WTC11 (cell line): ENCODE results near the gene ACOT13. TPM values are rescaled to one million over a fixed set of nuclear protein-coding genes. Genes with fewer than 3 reads are reported as not detected.
A peak's percentile ranks its signal among the peaks of the same experiment; 100 is the strongest.
"Not testable (repeated sequence)": the region's sequence is repeated elsewhere in the genome, so short reads cannot be mapped to it uniquely, and the experiment has no call there.

Source experiments
- ATAC-seq: fragments of 200-7000 bp; cut with Tn5 transposase; 2 replicates; pipeline ENCODE4 v1.10.0; 2021; ENCODE audit warnings: mild to moderate bottlenecking, moderate library complexity
- CTCF ChIA-PET: fragments of 300-600 bp; sonication (Branson Sonifier 250); formaldehyde crosslinking; loops from one replicate; lab custom pipeline; 2021; ENCODE audit warnings: antibody characterized with exemption; lab: Charles Lee
- POLR2A ChIA-PET: fragments of 350-600 bp; sonication (Branson Sonifier 250); formaldehyde crosslinking; loops from one replicate; lab custom pipeline; 2021; ENCODE audit warnings: antibody characterized with exemption; lab: Charles Lee
- DNase-seq: peaks from one replicate; pipeline ENCODE4 v3.0.0; 2021; ENCODE audit warnings: low spot score
- H3K27ac Mint-ChIP-seq: 2 replicates; pipeline ENCODE4 v1.8.0; 2021; ENCODE audit warnings: mixed read lengths
- H3K27me3 Mint-ChIP-seq: 2 replicates; pipeline ENCODE4 v1.8.0; 2021; ENCODE audit warnings: low read depth, mild to moderate bottlenecking, moderate library complexity, mixed read lengths
- H3K36me3 Mint-ChIP-seq: 2 replicates; pipeline ENCODE4 v1.8.0; 2021; ENCODE audit warnings: mixed read lengths
- H3K4me1 Mint-ChIP-seq: 2 replicates; pipeline ENCODE4 v1.8.0; 2022; ENCODE audit warnings: mixed read lengths
- H3K4me3 Mint-ChIP-seq: 2 replicates; pipeline ENCODE4 v1.8.0; 2021; ENCODE audit warnings: mild to moderate bottlenecking, moderate library complexity, mixed read lengths
- H3K9me3 Mint-ChIP-seq: 2 replicates; pipeline ENCODE4 v1.8.0; 2021; ENCODE audit warnings: mixed read lengths
- FOXP1 ChIP-seq: sonication (generic); formaldehyde crosslinking; IDR thresholded peaks from 2 replicates; pipeline ENCODE4 v1.8.0; 2022; ENCODE audit warnings: missing genetic modification reagents, mild to moderate bottlenecking, moderate library complexity, borderline replicate concordance
- NFYB ChIP-seq: sonication (generic); formaldehyde crosslinking; conservative IDR thresholded peaks from 2 replicates; pipeline ENCODE4 v1.8.0; 2022; ENCODE audit warnings: low read depth, missing genetic modification reagents
- RELA ChIP-seq: sonication (generic); formaldehyde crosslinking; IDR thresholded peaks from 2 replicates; pipeline ENCODE4 v1.8.1; 2022; ENCODE audit warnings: missing genetic modification reagents, mild to moderate bottlenecking, borderline replicate concordance
- total RNA-seq: library from RNA; stranded (reverse); gene quantifications from 3 replicates; pipeline ENCODE4 v1.2.3, GENCODE V29; 2021
- TF ChIP-seq, protein P1 (sequence below): sonication (generic); formaldehyde crosslinking; IDR thresholded peaks from 2 replicates; pipeline ENCODE4 v1.8.1; 2022; ENCODE audit warnings: low read depth, mild to moderate bottlenecking, moderate library complexity, missing genetic modification reagents, borderline replicate concordance
- TF ChIP-seq, protein P2 (sequence below): sonication (generic); formaldehyde crosslinking; IDR thresholded peaks from 2 replicates; pipeline ENCODE4 v1.8.0; 2022; ENCODE audit warnings: mild to moderate bottlenecking, missing genetic modification reagents
- TF ChIP-seq, protein P3 (sequence below): fragments of 250-450 bp; sonication (Bioruptor Pico); IDR thresholded peaks from 2 replicates; pipeline ENCODE4 v1.8.0; 2021; ENCODE audit warnings: mild to moderate bottlenecking
- TF ChIP-seq, protein P4 (sequence below): sonication (generic); formaldehyde crosslinking; IDR thresholded peaks from 2 replicates; pipeline ENCODE4 v1.8.0; 2022; ENCODE audit warnings: mild to moderate bottlenecking, missing genetic modification reagents
- TF ChIP-seq, protein P5 (sequence below): sonication (generic); formaldehyde crosslinking; IDR thresholded peaks from 2 replicates; pipeline ENCODE4 v1.8.1; 2022; ENCODE audit warnings: missing genetic modification reagents, borderline replicate concordance
- TF ChIP-seq, protein P6 (sequence below): sonication (generic); formaldehyde crosslinking; IDR thresholded peaks from 2 replicates; pipeline ENCODE4 v1.8.0; 2022; ENCODE audit warnings: missing genetic modification reagents

The ACOT13 gene
- total RNA-seq, 1 experiment from 2014 or later, result 54.0 TPM

DNA sequence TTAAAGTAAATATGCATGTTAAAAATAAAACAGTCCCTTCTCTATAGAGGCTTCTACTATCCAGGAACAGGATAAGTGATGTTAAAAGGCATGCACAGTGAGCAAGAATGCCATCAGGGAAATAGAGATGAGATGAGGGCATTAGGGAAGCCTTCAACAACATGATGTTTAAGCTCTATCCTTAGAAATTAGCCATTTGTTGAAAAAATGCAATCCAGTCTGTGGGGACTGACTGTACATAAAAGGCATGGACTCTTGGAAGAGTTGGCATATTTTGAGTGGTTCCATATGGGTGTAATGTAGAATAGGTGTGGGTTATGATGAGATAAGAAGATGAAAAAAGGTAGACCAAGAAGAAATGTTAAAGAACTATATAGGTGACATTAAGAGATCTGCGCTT is 26.7 kb upstream of the ACOT13 start (continued):
- TF ChIP-seq, protein P1, sequence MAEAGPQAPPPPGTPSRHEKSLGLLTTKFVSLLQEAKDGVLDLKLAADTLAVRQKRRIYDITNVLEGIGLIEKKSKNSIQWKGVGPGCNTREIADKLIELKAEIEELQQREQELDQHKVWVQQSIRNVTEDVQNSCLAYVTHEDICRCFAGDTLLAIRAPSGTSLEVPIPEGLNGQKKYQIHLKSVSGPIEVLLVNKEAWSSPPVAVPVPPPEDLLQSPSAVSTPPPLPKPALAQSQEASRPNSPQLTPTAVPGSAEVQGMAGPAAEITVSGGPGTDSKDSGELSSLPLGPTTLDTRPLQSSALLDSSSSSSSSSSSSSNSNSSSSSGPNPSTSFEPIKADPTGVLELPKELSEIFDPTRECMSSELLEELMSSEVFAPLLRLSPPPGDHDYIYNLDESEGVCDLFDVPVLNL (CRISPR knock-in tag), result no peak
- TF ChIP-seq RELA (no peak), NFYB (CRISPR knock-in tag) (no peak), FOXP1 (CRISPR knock-in tag) (no peak)
- TF ChIP-seq, protein P2, sequence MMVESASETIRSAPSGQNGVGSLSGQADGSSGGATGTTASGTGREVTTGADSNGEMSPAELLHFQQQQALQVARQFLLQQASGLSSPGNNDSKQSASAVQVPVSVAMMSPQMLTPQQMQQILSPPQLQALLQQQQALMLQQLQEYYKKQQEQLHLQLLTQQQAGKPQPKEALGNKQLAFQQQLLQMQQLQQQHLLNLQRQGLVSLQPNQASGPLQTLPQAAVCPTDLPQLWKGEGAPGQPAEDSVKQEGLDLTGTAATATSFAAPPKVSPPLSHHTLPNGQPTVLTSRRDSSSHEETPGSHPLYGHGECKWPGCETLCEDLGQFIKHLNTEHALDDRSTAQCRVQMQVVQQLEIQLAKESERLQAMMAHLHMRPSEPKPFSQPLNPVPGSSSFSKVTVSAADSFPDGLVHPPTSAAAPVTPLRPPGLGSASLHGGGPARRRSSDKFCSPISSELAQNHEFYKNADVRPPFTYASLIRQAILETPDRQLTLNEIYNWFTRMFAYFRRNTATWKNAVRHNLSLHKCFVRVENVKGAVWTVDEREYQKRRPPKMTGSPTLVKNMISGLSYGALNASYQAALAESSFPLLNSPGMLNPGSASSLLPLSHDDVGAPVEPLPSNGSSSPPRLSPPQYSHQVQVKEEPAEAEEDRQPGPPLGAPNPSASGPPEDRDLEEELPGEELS, result no peak
- TF ChIP-seq, protein P3, sequence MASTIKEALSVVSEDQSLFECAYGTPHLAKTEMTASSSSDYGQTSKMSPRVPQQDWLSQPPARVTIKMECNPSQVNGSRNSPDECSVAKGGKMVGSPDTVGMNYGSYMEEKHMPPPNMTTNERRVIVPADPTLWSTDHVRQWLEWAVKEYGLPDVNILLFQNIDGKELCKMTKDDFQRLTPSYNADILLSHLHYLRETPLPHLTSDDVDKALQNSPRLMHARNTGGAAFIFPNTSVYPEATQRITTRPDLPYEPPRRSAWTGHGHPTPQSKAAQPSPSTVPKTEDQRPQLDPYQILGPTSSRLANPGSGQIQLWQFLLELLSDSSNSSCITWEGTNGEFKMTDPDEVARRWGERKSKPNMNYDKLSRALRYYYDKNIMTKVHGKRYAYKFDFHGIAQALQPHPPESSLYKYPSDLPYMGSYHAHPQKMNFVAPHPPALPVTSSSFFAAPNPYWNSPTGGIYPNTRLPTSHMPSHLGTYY (CRISPR knock-in tag), result no peak
- TF ChIP-seq, protein P4, sequence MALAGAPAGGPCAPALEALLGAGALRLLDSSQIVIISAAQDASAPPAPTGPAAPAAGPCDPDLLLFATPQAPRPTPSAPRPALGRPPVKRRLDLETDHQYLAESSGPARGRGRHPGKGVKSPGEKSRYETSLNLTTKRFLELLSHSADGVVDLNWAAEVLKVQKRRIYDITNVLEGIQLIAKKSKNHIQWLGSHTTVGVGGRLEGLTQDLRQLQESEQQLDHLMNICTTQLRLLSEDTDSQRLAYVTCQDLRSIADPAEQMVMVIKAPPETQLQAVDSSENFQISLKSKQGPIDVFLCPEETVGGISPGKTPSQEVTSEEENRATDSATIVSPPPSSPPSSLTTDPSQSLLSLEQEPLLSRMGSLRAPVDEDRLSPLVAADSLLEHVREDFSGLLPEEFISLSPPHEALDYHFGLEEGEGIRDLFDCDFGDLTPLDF (CRISPR knock-in tag), result no peak

DNA sequence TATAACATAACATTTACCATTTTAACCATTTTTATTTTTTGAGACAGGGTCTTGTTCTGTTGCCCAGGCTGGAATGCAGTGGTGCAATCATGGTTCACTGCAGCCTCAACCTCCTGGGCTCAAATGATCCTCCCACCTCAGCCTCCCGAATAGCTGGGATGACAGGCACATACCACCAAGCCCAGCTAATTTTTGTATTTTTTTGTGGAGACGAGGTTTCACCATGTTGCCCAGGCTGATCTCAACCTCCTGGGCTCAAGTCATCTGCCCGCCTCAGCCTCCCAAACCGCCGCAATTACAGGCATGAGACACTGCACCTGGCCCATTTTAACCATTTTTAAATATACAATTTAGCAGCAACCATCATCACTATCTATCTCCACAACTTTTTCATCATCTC is 26.2 kb upstream of the ACOT13 start:
- POLR2A ChIA-PET, DNase-seq, H3K27ac Mint-ChIP-seq, H3K27me3 Mint-ChIP-seq, H3K4me3 Mint-ChIP-seq, CTCF ChIA-PET, ATAC-seq: not testable (repeated sequence)
- peaks cover 12% of the 10 kb centered on the region for H3K4me1 Mint-ChIP-seq
- H3K36me3 Mint-ChIP-seq, result peaks cover 17% of the 10 kb centered on the region
- peaks cover 34% of the 10 kb centered on the region for H3K9me3 Mint-ChIP-seq

DNA sequence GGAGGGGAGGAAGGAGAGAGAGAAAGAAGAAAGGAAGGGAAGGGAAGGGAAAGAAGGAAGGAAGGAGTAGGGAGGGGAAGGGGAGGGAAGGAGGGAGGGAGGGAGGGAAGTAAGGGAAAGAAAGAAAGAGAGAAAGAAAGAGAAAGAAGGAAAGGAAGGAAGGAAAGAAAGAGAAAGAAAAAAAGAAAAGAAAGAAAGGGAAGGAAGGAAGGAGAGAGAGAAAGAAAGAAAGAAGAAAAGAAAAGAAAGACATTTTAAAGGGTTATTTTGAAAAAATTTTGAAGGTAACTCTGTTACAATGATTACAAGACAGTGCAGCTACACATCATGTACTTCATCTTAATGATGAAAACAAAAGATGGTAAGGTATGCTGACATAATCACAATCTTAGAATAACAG is 24.8 kb upstream of the ACOT13 start:
- Mint-ChIP-seq H3K4me3 (no peak overlapping the region), H3K9me3 (peaks cover 21% of the 10 kb centered on the region), H3K4me1 (peaks cover 12% of the 10 kb centered on the region), H3K36me3 (peaks cover 7% of the 10 kb centered on the region), H3K27me3 (peaks cover 7% of the 10 kb centered on the region), H3K27ac (no peak overlapping the region)
- POLR2A ChIA-PET, result no interaction called here
- DNase-seq (no peak), ATAC-seq (no peak)
- CTCF ChIA-PET, result no interaction called here
- TF ChIP-seq, protein P5, sequence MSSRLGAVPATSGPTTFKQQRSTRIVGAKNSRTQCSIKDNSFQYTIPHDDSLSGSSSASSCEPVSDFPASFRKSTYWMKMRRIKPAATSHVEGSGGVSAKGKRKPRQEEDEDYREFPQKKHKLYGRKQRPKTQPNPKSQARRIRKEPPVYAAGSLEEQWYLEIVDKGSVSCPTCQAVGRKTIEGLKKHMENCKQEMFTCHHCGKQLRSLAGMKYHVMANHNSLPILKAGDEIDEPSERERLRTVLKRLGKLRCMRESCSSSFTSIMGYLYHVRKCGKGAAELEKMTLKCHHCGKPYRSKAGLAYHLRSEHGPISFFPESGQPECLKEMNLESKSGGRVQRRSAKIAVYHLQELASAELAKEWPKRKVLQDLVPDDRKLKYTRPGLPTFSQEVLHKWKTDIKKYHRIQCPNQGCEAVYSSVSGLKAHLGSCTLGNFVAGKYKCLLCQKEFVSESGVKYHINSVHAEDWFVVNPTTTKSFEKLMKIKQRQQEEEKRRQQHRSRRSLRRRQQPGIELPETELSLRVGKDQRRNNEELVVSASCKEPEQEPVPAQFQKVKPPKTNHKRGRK (CRISPR knock-in tag), result 0 out of 2 replicates have a peak, but pooled peaks have one; percentile 63
- TF ChIP-seq, protein P6, sequence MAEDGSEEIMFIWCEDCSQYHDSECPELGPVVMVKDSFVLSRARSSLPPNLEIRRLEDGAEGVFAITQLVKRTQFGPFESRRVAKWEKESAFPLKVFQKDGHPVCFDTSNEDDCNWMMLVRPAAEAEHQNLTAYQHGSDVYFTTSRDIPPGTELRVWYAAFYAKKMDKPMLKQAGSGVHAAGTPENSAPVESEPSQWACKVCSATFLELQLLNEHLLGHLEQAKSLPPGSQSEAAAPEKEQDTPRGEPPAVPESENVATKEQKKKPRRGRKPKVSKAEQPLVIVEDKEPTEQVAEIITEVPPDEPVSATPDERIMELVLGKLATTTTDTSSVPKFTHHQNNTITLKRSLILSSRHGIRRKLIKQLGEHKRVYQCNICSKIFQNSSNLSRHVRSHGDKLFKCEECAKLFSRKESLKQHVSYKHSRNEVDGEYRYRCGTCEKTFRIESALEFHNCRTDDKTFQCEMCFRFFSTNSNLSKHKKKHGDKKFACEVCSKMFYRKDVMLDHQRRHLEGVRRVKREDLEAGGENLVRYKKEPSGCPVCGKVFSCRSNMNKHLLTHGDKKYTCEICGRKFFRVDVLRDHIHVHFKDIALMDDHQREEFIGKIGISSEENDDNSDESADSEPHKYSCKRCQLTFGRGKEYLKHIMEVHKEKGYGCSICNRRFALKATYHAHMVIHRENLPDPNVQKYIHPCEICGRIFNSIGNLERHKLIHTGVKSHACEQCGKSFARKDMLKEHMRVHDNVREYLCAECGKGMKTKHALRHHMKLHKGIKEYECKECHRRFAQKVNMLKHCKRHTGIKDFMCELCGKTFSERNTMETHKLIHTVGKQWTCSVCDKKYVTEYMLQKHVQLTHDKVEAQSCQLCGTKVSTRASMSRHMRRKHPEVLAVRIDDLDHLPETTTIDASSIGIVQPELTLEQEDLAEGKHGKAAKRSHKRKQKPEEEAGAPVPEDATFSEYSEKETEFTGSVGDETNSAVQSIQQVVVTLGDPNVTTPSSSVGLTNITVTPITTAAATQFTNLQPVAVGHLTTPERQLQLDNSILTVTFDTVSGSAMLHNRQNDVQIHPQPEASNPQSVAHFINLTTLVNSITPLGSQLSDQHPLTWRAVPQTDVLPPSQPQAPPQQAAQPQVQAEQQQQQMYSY (CRISPR knock-in tag), result no peak
